ENCODE results near the gene MCAT. TPM values are rescaled to one million over a fixed set of nuclear protein-coding genes. Genes with fewer than 3 reads are reported as not detected.

Gene MCAT
- total and polyA plus RNA-seq, 10 donors: 7.6 to 25.3 (median 11.4) TPM

GRCh38 chr22:43096420-43096819 lies 46.8 kb downstream of the MCAT start:
- peaks cover 0 to 16% (median 12%) of the 10 kb centered on the region in 8 donors for H3K9me3 ChIP-seq
- TF ChIP-seq POLR2A (IDR thresholded peaks at IDR 0.05) (no peak), POLR2AphosphoS5 (IDR thresholded peaks at IDR 0.05) (no peak)
- TF ChIP-seq, protein P1, sequence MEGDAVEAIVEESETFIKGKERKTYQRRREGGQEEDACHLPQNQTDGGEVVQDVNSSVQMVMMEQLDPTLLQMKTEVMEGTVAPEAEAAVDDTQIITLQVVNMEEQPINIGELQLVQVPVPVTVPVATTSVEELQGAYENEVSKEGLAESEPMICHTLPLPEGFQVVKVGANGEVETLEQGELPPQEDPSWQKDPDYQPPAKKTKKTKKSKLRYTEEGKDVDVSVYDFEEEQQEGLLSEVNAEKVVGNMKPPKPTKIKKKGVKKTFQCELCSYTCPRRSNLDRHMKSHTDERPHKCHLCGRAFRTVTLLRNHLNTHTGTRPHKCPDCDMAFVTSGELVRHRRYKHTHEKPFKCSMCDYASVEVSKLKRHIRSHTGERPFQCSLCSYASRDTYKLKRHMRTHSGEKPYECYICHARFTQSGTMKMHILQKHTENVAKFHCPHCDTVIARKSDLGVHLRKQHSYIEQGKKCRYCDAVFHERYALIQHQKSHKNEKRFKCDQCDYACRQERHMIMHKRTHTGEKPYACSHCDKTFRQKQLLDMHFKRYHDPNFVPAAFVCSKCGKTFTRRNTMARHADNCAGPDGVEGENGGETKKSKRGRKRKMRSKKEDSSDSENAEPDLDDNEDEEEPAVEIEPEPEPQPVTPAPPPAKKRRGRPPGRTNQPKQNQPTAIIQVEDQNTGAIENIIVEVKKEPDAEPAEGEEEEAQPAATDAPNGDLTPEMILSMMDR (IDR thresholded peaks at IDR 0.05 in 8 of 11, conservative IDR thresholded peaks at IDR 0.05 in 3 of 11): no peak
- no peak overlapping the region for H3K4me3 ChIP-seq
- 84 to 95% (median 85%) methylated on average over 8 of the region's 8 CpGs for WGBS, 5 donors
- H3K27ac ChIP-seq: no peak overlapping the region
- H3K36me3 ChIP-seq: no peaks in the 10 kb centered on the region
- intact Hi-C loops (cut with DNase I; ENCODE audit: low total_unique reads): no loop called here
- H3K27me3 ChIP-seq (replicated peaks in 1 of 7): no peaks in the 10 kb centered on the region
- DNase-seq: no peak
- H3K4me1 ChIP-seq: peaks cover 0 to 18% (median 2%) of the 10 kb centered on the region in 6 donors

DNA sequence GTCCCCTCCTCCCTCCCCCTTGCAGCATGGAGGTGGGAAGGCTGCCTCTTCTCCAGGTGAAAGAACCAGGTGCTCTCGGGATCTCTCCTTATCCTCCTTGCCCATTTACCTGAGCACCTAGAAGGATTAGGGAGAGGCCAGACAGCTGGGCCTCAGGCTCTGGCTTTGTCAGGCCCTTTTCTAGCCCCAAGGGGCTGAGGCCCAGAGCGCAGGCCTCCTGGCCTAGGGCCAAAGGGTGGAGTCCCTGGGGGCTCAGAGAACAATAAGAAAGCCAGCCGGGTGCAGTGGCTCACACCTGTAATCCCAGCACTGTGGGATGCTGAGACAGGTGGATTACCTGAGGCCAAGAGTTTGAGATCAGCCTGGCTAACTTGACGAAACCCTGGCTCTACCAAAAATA lies 48.6 kb downstream of the MCAT start:
- Histone ChIP-seq H3K27me3 (replicated peaks in 1 of 7) (no peaks in the 10 kb centered on the region), H3K36me3 (no peaks in the 10 kb centered on the region), H3K9me3 (peaks cover 0 to 16% (median 12%) of the 10 kb centered on the region in 8 donors), H3K27ac (no peak overlapping the region), H3K4me1 (peaks cover 4 to 13% (median 7%) of the 10 kb centered on the region in 6 donors), H3K4me3 (no peak overlapping the region)
- intact Hi-C loops (cut with DNase I; ENCODE audit: low total_unique reads): no loop called here
- 65 to 86% (median 79%) methylated on average over 4 of the region's 4 CpGs for WGBS, 5 donors
- TF ChIP-seq POLR2A (IDR thresholded peaks at IDR 0.05): no peak
- TF ChIP-seq POLR2AphosphoS5 (IDR thresholded peaks at IDR 0.05): no peak
- TF ChIP-seq, protein P1 (IDR thresholded peaks at IDR 0.05 in 8 of 11, conservative IDR thresholded peaks at IDR 0.05 in 3 of 11): no peak
- no peak for DNase-seq

GRCh38 chr22:43094085-43094484 lies 49.1 kb downstream of the MCAT start:
- no peaks in the 10 kb centered on the region for H3K36me3 ChIP-seq
- intact Hi-C loops (cut with DNase I; ENCODE audit: low total_unique reads): no loop called here
- no peak overlapping the region for H3K27ac ChIP-seq
- no peak overlapping the region for H3K4me3 ChIP-seq
- DNase-seq: no peak
- H3K4me1 ChIP-seq: peaks cover 5 to 18% (median 10%) of the 10 kb centered on the region in 6 donors
- TF ChIP-seq POLR2A (IDR thresholded peaks at IDR 0.05): no peak
- TF ChIP-seq, protein P1 (IDR thresholded peaks at IDR 0.05 in 8 of 11, conservative IDR thresholded peaks at IDR 0.05 in 3 of 11): no peak
- TF ChIP-seq POLR2AphosphoS5 (IDR thresholded peaks at IDR 0.05): no peak
- 55 to 73% (median 60%) methylated on average over 6 to 7 of the region's 7 CpGs for WGBS, 5 donors
- no peaks in the 10 kb centered on the region for H3K27me3 ChIP-seq (replicated peaks in 1 of 7)
- peaks cover 0 to 16% (median 12%) of the 10 kb centered on the region in 8 donors for H3K9me3 ChIP-seq

DNA sequence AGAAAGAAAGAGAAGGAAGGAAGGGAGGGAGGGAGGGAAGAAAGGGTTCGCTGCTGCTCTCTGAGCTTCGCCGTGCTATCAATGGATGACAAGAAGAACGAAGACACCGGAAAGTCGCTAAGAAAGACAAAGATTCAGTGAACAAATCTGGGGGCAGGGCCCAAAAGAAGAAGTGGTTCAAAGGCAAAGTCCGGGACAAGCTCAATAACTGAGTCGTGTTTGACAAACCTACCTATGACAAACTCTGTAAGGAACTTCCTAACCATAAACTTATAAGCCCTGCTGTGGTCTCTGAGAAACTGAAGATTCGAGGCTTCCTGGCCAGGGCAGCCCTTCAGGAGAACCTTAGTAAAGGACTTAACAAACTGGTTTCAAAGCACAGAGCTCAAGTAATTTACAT lies 51.1 kb downstream of the MCAT start:
- Histone ChIP-seq H3K4me1 (peaks cover 9 to 29% (median 15%) of the 10 kb centered on the region in 6 donors), H3K4me3 (no peak overlapping the region), H3K27ac (no peak overlapping the region), H3K36me3 (no peaks in the 10 kb centered on the region), H3K27me3 (replicated peaks in 1 of 7) (no peaks in the 10 kb centered on the region), H3K9me3 (peaks cover 0 to 13% (median 11%) of the 10 kb centered on the region in 8 donors)
- no peak for DNase-seq
- 29 to 48% (median 39%) methylated on average over 9 of the region's 9 CpGs for WGBS, 5 donors
- no peak for TF ChIP-seq POLR2A (IDR thresholded peaks at IDR 0.05)
- TF ChIP-seq, protein P1 (IDR thresholded peaks at IDR 0.05 in 8 of 11, conservative IDR thresholded peaks at IDR 0.05 in 3 of 11): no peak
- TF ChIP-seq POLR2AphosphoS5 (IDR thresholded peaks at IDR 0.05): no peak
- intact Hi-C loops (cut with DNase I; ENCODE audit: low total_unique reads): no loop called here
